ENCODE results near the gene THEM4. TPM values are rescaled to one million over a fixed set of nuclear protein-coding genes. Genes with fewer than 3 reads are reported as not detected.

THEM4 gene
- total RNA-seq, 4 donors from 2014 or later = 9.1 to 45.2 (median 14.6) TPM

DNA sequence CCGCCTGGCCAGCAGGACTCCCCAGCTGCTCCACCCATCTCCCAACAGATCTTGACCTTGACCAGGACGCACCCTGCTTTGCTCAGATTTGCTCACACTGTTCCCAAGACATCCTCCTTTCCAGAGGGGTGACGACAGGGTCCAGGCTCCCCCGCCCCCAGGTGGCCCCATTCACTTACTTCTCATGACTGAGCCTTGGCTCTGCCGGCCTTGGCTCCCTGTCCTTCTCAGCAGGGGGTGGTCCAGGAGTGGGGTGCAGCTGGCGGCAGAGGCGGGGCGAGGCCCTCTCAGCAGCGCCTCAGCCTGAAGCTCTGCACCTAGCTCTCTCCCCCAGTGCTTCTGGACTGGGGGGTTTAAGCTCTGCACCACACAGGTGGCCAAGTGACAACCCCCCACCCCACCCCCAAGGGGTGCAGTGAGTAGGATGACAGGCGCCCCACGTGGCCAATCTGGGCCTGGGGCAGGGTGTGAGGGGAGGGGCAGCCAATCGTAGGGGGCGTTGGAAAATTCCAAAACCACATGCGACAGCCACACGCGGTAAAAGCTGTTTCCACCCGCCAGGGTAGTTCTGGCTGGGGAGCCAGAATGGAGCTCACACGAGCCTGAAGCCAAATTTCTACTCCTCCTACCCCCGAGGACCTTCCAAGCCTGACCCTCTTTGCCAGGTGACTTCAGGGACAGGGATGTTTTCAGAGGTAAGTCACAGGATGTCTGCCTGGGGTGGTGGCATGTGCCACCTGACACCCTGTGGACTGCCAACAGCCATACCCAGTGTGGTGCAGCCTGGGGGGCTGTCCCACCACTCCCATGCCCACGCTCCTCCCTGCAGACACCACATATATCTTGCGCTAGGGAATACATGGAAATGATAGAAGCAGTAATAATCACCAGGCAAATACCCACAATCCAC is 83.3 kb downstream of the THEM4 start:
- peak in 1 of 3 donors; percentile 71 for DNase-seq

DNA sequence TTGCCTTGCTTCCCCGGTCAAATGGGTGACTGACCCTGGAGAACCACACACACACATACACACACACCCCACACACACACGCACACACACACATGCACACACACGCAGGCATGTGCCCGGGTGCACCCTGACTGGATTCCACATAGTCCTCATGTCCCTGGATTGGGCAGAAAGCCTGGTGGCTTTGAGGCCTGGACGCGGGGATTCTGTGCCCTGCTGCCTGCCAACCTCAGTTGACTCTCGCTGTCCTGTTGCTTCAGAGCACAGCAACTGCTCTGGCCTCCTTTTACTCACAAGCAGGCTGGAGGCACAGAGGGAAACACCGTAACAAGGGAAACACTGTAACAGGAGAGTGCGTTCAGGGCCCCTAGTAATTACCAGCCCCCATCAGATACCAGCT is 84.1 kb downstream of the THEM4 start:
- H3K27me3 ChIP-seq = no peaks in the 10 kb centered on the region
- H3K36me3 ChIP-seq = no peaks in the 10 kb centered on the region
- H3K27ac ChIP-seq = peak overlapping the region in 1 of 4 donors; percentile 36
- H3K4me1 ChIP-seq = peaks cover 0 to 14% (median 3%) of the 10 kb centered on the region in 4 donors
- DNase-seq = no peak
- no peaks in the 10 kb centered on the region for H3K9me3 ChIP-seq
- H3K4me3 ChIP-seq = no peak overlapping the region
- TF ChIP-seq, protein P1, sequence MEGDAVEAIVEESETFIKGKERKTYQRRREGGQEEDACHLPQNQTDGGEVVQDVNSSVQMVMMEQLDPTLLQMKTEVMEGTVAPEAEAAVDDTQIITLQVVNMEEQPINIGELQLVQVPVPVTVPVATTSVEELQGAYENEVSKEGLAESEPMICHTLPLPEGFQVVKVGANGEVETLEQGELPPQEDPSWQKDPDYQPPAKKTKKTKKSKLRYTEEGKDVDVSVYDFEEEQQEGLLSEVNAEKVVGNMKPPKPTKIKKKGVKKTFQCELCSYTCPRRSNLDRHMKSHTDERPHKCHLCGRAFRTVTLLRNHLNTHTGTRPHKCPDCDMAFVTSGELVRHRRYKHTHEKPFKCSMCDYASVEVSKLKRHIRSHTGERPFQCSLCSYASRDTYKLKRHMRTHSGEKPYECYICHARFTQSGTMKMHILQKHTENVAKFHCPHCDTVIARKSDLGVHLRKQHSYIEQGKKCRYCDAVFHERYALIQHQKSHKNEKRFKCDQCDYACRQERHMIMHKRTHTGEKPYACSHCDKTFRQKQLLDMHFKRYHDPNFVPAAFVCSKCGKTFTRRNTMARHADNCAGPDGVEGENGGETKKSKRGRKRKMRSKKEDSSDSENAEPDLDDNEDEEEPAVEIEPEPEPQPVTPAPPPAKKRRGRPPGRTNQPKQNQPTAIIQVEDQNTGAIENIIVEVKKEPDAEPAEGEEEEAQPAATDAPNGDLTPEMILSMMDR (IDR thresholded peaks at IDR 0.05) = no peak
- no peak for TF ChIP-seq POLR2A (IDR thresholded peaks at IDR 0.05)

More for the DNA sequence above, 83.3 kb downstream of the THEM4 start:
- TF ChIP-seq, protein P1 (IDR thresholded peaks at IDR 0.05) = no peak
- Histone ChIP-seq H3K36me3 (no peaks in the 10 kb centered on the region), H3K27ac (peak overlapping the region in 1 of 4 donors; percentile 36), H3K9me3 (no peaks in the 10 kb centered on the region), H3K4me1 (peaks cover 0 to 15% (median 3%) of the 10 kb centered on the region in 4 donors), H3K27me3 (no peaks in the 10 kb centered on the region), H3K4me3 (peak overlapping the region in 1 of 4 donors; percentile 10)

Small RNAs within 50 kb of the gene (small RNA-seq; reads per million reads assigned to genes)
- 0 reads per million in 2 donors for gene RF00019

Other genes with a start within 250 kb of the THEM4 start
- gene CELF3, start 192.7 kb downstream of the THEM4 start, total RNA-seq = 1 to 10 TPM; 2.5 to 7.7 (median 6.1) TPM
- gene RIIAD1, start 188.0 kb downstream of the THEM4 start, total RNA-seq = not detected
- 10 to 100 TPM; 31.3 to 92.4 (median 40.1) TPM for gene MRPL9, start 146.0 kb downstream of the THEM4 start, total RNA-seq
- 1 to 10 TPM; 1.2 to 5.0 (median 3.6) TPM for gene TDRKH, start 119.0 kb downstream of the THEM4 start, total RNA-seq
- 1 to 10 TPM in 3 of 4 donors, not detected in 1; 1.0 to 1.3 (median 1.1) TPM for gene LINGO4, start 104.1 kb downstream of the THEM4 start, total RNA-seq
- 10 to 100 TPM; 10.7 to 70.1 (median 46.0) TPM for gene RORC, start 77.7 kb downstream of the THEM4 start, total RNA-seq
- gene C2CD4D, start 69.7 kb downstream of the THEM4 start, total RNA-seq = under 1 TPM in 1 of 4 donors, not detected in 3; 0.54 TPM
- not detected for gene THEM5, start 55.8 kb downstream of the THEM4 start, total RNA-seq
- gene S100A10, start 84.3 kb upstream of the THEM4 start, total RNA-seq = 100 to 1,000 TPM in 3 of 4 donors, 10 to 100 TPM in 1; 90.0 to 223 (median 154) TPM
- 10 to 100 TPM; 33.3 to 75.1 (median 72.0) TPM for gene S100A11, start 127.5 kb upstream of the THEM4 start, total RNA-seq
- gene TCHHL1, start 179.6 kb upstream of the THEM4 start, total RNA-seq = not detected
- gene TCHH, start 205.9 kb upstream of the THEM4 start, total RNA-seq = 1 to 10 TPM in 1 of 4 donors, under 1 TPM in 3; 0.13 to 5.8 (median 0.46) TPM
- gene RPTN, start 249.7 kb upstream of the THEM4 start, total RNA-seq = not detected

Measured in Peyer's patch (tissue), 4 donors.